Sigmoid colon (tissue), 3 donors: ENCODE measurements around the gene PCLAF.

Source experiments
- CTCF ChIP-seq, 4 experiments: fragments of 450-650 bp in 3 of 4; fragments of 200-600 bp in 1 of 4; IDR thresholded peaks; one replicate each; pipeline ENCODE4 v1.5.1; 2016 to 2019; ENCODE audit warnings: antibody characterized with exemption in 4 of 4, mild to moderate bottlenecking in 3 of 4, moderate library complexity in 2 of 4
- POLR2A ChIP-seq, 2 donors: fragments of 450-650 bp; IDR thresholded peaks; one replicate each; pipeline ENCODE4 v1.6.1; 2016; ENCODE audit warnings: antibody characterized with exemption in 2 of 2, mild to moderate bottlenecking in 2 of 2, moderate library complexity in 2 of 2

DNA sequence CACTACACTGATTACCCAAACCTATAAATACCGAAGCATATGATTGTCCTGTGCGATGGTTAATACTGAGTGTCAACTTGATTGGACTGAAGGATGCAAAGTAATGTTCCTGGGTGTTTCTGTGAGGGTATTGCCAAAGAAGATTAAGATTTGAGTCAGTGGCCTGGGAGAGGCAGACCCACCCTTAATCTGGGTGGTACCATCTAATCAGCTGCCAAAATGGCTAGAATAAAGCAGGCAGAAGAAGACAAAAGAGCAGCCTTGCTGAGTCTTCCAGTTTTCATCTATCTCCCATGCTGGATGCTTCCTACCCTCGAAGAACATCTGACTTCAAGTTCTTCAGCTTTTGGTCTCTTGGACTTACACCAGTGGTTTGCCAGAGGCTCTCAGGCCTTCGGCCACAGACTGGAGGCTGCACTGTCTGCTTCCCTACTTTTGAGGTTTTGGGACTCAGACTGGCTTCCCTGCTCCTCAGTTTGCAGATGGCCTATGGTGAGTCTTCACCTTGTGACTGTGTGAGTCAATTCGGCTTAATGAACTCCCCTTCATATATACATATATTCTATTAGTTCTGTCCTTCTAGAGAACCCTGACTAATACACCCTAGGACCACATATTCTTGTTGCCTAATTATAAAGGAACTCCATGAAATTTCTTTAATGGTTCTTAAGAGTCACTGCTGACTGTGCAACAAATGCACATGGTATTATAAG, 56.9 kb downstream of the PCLAF start:
- TF ChIP-seq POLR2A (IDR thresholded peaks at IDR 0.05): no peak
- TF ChIP-seq CTCF (IDR thresholded peaks at IDR 0.05): no peak
